Gastroesophageal sphincter (tissue), 3 donors: ENCODE measurements around the gene SLC22A31.

Experiments used
- POLR2A ChIP-seq, 2 donors: fragments of 450-650 bp; IDR thresholded peaks; one replicate each; pipeline ENCODE4 v1.6.1; 2017; ENCODE audit warnings: antibody characterized with exemption in 2 of 2, mild to moderate bottlenecking in 2 of 2, moderate library complexity in 1 of 2
- POLR2AphosphoS5 ChIP-seq: sonication (generic); formaldehyde crosslinking; IDR thresholded peaks from one replicate; pipeline ENCODE4 v1.6.1; 2017; ENCODE audit warnings: antibody characterized with exemption
- TF ChIP-seq, protein P1 (sequence below), 4 experiments: fragments of 200-600 bp in 2 of 4; fragments of 450-650 bp in 2 of 4; sonication (generic) in 1 of 4; IDR thresholded peaks; one replicate each; pipeline ENCODE4 v1.5.1; 2017 to 2019; ENCODE audit warnings: antibody characterized with exemption in 4 of 4, mild to moderate bottlenecking in 2 of 4, moderate library complexity in 2 of 4

DNA sequence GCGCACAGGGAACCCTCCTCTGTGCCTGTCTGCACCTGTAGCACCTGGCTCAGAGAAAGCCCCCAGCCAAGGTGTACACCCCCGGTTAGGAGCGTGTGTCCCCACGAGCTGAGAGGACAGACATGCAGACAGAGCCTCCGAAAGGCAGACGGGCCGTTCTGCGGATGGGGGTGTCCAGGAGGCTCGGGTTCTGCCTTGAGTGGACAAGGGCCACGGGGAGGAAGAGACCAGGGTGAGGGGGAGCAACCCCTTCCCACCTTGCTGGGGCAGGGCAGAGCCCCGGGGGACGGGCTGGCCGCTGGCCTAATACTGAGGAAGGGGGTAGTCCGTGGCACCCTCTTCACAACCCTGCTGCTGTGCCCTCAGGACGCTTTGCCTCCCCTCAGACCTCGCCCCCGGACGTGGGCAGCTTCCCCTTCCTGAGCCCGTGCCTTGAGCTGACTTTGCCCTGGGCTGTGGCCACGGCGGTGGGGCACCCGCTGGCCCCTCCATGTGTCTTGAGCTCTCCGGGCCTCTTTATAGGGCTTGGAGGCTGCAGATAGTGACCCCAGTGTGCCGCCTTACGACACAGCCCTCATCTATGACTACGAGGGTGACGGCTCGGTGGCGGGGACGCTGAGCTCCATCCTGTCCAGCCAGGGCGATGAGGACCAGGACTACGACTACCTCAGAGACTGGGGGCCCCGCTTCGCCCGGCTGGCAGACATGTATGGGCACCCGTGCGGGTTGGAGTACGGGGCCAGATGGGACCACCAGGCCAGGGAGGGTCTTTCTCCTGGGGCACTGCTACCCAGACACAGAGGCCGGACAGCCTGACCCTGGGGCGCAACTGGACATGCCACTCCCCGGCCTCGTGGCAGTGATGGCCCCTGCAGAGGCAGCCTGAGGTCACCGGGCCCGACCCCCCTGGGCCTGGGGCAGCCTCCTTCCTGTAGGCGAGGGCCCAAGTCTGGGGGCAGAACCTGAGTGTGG, 5.7 kb downstream of the SLC22A31 start:
- TF ChIP-seq, protein P1, sequence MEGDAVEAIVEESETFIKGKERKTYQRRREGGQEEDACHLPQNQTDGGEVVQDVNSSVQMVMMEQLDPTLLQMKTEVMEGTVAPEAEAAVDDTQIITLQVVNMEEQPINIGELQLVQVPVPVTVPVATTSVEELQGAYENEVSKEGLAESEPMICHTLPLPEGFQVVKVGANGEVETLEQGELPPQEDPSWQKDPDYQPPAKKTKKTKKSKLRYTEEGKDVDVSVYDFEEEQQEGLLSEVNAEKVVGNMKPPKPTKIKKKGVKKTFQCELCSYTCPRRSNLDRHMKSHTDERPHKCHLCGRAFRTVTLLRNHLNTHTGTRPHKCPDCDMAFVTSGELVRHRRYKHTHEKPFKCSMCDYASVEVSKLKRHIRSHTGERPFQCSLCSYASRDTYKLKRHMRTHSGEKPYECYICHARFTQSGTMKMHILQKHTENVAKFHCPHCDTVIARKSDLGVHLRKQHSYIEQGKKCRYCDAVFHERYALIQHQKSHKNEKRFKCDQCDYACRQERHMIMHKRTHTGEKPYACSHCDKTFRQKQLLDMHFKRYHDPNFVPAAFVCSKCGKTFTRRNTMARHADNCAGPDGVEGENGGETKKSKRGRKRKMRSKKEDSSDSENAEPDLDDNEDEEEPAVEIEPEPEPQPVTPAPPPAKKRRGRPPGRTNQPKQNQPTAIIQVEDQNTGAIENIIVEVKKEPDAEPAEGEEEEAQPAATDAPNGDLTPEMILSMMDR (IDR thresholded peaks at IDR 0.05) = no peak
- TF ChIP-seq POLR2A (IDR thresholded peaks at IDR 0.05) (no peak), POLR2AphosphoS5 (no peak)
